GOT3 (cell line): ENCODE data around the gene ULK1.
"Not testable (repeated sequence)": the region's sequence is repeated elsewhere in the genome, so short reads cannot be mapped to it uniquely, and the experiment has no call there.

Source experiments
- DNase-seq: peaks from one replicate; lab custom pipeline; 2025; ENCODE audit warnings: mixed read lengths; lab: John Stamatoyannopoulos, UW

The ULK1 gene

GRCh38 chr12:131862084-131862441 is 32.4 kb upstream of the ULK1 start:
- DNase-seq, result no peak

DNA sequence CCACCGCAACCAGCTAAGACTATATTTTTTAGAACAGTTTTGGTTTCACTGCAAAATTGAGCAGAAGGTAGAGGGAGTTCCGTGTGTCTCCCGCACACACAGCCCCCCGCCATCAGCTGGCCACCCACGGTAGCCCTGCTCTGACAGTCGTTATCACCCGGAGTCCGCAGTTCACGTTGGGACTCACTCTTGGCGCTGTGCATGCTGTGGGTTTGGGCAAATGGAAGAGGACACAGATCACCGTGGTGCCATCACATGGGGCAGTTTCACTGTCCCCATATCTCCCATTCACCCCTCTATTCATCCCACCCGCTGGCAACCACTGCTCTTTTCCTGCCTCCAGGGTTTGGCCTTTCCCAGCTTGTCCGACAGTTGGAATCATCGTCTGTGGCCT is 31.8 kb upstream of the ULK1 start:
- no peak for DNase-seq

DNA sequence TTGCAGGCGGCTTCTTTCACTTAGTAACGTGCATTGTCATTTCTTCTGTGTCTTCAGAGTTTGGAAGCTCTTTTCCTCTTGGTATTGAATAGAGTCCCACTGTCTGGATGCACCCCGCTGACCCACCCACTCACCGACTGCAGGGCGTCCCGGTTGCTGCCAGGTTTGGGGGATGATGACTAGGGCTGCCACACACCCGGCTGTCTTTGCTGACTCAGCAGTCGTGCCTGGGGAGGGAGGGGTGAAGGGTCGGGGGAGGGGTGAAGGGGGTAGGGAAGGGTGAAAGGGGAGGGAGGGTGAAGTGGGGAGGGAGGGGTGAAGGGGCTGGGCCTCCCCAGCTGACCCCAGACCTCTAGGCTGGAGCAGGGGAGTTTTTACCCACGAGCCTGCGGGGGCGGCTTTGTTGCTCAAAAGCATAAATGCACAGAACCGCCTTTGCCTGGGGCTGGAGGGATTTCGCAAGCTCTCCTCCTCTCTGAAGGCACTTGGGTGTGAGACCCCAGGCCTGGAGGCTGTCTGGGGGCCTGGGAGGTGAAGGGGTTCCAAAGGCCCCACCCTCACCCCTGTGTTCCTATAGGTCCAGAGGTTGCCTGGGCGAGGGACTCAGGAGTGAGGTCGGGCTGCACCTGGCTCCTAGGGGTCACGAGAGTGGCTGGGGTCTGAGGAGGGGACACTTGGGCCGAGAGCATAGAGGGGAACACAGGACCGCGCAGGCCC is 31.3 kb upstream of the ULK1 start:
- no peak for DNase-seq

- DNase-seq, result no peak
Observed at GRCh38 chr12:131863711-131864396, 30.6 kb upstream of the ULK1 start.

- DNase-seq, result no peak
Observed at GRCh38 chr12:131864469-131864868, 30.0 kb upstream of the ULK1 start.

GRCh38 chr12:131865180-131865875 is 29.1 kb upstream of the ULK1 start:
- no peak for DNase-seq

GRCh38 chr12:131867471-131867870 is 27.0 kb upstream of the ULK1 start:
- no peak for DNase-seq

DNA sequence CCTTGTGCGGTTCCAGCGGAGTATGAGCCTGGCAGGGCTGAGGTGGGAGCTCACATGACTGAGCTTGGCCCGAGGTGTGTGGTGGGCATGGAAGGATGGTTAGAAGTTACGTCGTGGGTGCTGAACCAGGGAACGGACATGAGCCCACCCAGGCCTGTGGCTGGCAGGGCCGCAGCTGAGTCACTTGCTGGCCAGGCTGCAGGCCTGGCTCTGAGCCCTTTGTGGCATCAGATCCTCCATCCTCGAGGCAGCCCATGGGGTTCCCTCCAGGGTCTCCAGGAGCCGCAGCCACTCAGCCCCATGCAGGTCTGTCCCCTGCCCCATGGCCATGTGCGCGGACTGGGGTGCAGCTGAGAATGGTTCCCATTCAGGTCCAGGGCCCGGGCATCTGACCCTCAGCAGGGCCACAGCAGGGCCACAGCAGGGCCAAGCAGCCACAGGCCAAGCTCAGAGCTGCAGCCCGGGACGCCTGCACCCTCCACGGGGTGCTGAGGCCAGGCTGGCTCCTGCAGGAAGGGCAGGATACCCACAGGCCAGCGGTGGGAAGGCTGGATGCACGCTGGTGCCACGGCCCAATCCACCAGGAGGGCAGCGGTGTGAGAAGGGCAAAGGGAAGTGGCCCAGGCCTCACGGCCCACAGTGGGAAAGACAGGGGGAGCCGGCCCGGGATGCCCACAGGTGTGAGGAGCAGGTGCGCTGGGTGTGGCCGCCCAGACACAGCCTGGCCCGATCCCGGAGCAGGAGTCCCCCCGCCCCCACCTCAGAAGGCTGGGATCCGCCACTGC is 26.3 kb upstream of the ULK1 start:
- no peak for DNase-seq

- no peak for DNase-seq
Observed at GRCh38 chr12:131869871-131870418, 24.5 kb upstream of the ULK1 start.

DNA sequence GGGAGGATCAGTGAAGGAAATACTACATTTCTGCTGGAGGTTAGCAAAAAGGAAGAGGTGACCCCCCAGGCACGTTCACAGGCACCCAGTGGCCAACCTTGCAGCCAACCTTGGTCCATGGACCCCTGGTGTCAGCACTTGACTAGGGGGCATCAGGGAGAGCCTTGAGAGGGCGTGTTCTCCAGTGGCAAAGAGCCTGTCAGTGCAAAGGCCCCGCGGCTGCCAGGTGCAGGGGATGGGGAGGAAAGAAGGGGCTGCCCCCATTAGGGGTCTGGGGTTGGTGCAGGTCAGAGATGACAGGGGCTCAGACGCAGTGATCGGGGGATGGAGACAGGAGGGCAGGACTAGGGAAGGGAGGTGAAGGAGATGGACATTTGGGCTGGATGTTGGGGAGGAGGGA is 22.7 kb upstream of the ULK1 start:
- DNase-seq, result no peak

GRCh38 chr12:131872154-131873051 is 22.0 kb upstream of the ULK1 start:
- peak; percentile 59 for DNase-seq

- no peak for DNase-seq
Observed at GRCh38 chr12:131873293-131873692, 21.1 kb upstream of the ULK1 start.

DNA sequence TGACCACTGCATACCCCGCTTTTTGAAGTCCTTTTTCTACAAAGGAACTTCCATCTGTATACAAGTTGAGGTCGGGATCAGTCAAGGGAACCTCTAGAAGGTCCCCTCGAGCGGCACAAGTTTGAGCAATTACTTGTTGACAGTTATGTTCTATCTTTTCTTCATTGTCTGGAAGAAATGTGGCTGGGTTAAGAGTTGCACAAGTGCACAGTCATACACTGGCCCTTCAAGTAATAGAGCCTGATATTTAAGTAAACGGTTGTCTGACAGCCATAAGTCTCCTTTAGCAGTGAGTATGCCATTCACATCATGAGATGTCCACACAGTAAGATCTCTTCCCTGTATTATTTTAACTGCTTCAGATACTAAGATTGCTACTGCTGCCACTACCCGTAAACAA is 19.4 kb upstream of the ULK1 start:
- not testable (repeated sequence) for DNase-seq

DNA sequence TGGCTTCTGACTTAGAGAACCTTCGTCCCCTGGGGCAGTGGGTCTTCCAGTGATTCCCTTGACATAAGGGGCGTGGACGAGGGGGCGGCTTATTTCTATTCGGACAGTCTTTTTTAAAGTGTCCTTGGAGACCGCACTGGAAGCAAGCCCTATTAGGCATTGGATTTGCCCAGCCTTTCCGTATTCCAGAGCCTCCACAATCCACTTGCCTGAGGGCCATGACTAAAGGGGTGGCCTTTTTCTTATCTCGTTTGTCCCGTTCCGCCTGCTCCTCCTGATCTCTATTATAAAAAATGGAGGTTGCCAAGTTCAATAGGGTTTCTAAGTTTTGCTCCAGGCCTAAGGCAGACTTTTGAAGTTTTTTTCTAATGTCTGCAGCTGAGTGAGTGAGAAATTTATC is 17.2 kb upstream of the ULK1 start:
- DNase-seq, result not testable (repeated sequence)

DNA sequence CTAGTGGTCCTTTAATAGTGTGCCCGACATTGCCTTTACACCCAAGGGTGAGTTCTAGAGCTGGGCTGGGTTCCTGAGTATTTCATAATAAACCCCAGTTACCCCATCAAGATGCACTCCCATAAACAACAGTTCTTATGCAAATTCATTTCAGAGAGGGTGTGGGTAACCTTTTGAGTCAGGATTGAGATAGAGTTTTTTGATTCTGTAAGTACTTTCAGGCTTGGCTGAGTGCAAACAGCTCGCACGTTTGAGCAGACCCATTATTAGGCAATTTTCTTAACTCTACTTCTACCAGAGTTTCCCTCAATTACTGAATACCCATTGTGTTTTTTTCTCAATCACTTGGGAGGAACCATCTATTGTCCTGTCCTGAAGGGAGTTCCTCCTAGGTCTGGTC is 16.0 kb upstream of the ULK1 start:
- not testable (repeated sequence) for DNase-seq

DNA sequence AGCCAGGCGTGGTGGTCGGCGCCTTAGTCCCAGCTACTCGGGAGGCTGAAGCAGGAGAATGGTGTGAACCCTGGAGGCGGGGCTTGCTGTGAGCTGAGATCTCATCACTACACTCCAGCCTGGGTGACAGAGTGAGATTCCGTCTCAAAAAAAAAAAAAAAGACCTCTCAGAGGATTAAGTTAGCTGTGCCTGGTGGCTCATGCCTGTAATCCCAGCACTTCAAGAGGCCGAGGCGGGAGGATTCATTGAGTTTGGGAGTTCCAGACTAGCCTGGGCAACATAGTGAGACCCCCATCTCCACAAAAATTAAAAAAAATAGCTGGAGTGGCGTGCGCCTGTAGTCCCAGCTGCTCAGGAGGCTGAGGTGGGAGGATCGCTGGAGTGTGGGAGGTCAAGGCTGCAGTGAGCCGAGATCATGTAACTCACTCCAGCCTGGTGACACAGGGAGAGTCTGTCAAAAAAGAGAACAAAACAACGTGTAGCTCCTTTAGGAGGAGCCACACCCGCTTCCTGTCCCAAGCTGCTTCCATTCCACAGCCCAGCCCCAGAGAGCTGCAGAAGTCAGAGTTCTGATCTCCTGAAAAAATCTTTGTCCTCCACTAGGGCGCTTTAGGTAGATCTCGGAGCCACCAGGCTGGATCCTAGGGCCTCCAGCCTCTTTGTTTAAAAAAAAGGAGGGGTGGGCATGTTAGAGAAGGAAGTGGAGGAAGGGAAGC is 11.5 kb upstream of the ULK1 start:
- no peak for DNase-seq

DNA sequence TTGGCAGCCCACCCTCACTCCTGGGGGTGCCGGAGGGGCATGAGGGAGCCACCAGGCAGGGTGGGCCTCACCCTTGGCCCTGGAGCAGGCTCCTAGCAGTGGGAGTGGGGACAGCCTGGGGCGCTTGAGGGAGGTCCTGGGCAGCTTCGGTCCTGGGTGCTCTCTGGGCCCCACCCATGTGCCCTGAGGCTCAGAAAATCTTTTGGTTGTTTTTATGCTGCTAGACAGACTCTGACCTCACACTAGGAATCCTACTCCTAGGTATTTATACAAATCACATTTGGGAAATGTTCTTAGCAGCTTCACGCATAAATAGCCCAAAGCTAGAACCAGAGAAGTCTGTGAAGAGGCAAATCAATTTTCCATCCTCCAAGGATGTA is 10.9 kb upstream of the ULK1 start:
- DNase-seq, result no peak

GRCh38 chr12:131885076-131885475 is 9.3 kb upstream of the ULK1 start:
- DNase-seq, result not testable (repeated sequence)

- no peak for DNase-seq
Observed at GRCh38 chr12:131885543-131886057, 8.8 kb upstream of the ULK1 start.

DNA sequence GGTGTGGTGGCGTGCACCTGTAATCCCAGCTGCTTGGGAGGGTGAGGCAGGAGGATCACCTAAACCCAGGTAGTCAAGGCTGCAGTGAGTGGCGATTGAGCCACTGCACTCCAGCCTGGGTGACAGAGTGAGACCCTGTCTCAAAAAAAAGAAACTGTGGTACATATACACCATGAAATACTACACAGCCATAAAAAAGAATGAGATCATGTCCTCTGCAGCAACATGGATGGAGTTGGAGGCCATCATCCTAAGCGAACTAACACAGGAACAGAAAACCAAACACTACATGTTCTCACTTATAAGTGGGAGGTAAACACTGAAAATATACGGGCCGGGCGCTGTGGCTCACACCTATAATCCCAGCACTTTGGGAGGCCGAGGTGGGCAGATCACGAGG is 2.7 kb upstream of the ULK1 start:
- not testable (repeated sequence) for DNase-seq
